Measurements from ENCODE around the gene CCSER1. TPM values are rescaled to one million over a fixed set of nuclear protein-coding genes. Genes with fewer than 3 reads are reported as not detected.

CCSER1 gene
- total and polyA plus RNA-seq, 2 of the 8 experiments (the other 6 are each of a cell fraction or from before 2014, with no cell fraction given), result 0.26 to 0.84 TPM

- no peak for DNase-seq (ENCODE audit: low read depth in 1 of 2, low spot score in 2 of 2)
- Histone ChIP-seq H4K20me1 (replicated peaks in 1 of 2; ENCODE audit: control insufficient read depth in 1 of 2, insufficient read depth in 2 of 2, low read length in 2 of 2) (no peaks in the 10 kb centered on the region), H2BK120ac (replicated peaks; ENCODE audit: low read depth, low read length) (no peak overlapping the region), H2BK5ac (ENCODE audit: low read depth, low read length) (no peak overlapping the region), H3K4me1 (replicated peaks in 1 of 4; ENCODE audit: control insufficient read depth in 3 of 4, insufficient read depth in 4 of 4, low read length in 3 of 4) (no peaks in the 10 kb centered on the region), H2AFZ (ENCODE audit: low read length) (no peak overlapping the region), H3K23me2 (ENCODE audit: low read depth, low read length) (no peaks in the 10 kb centered on the region), H3K56ac (replicated peaks; ENCODE audit: insufficient read length, low read depth, low read length) (no peak overlapping the region), H2BK15ac (ENCODE audit: low read length) (no peak overlapping the region), H2AK5ac (ENCODE audit: low read depth, low read length) (no peak overlapping the region), H4K5ac (ENCODE audit: insufficient read length, low read depth, low read length) (no peak overlapping the region), H3K23ac (ENCODE audit: insufficient read length) (no peak overlapping the region), H3K79me2 (ENCODE audit: control insufficient read depth in 1 of 2, insufficient read depth in 2 of 2, low read length in 2 of 2) (no peaks in the 10 kb centered on the region), H2BK12ac (ENCODE audit: low read depth, low read length) (no peak overlapping the region), H3K14ac (ENCODE audit: insufficient read length) (no peak overlapping the region), H3K79me1 (ENCODE audit: low read depth, low read length) (no peaks in the 10 kb centered on the region), H3K36me3 (ENCODE audit: control insufficient read depth in 2 of 4, insufficient read depth in 4 of 4, low read length in 3 of 4) (no peaks in the 10 kb centered on the region), H3K27me3 (replicated peaks in 1 of 4; ENCODE audit: control insufficient read depth in 3 of 4, extremely low read depth in 1 of 4, insufficient read depth in 3 of 4, low read length in 3 of 4) (no peaks in the 10 kb centered on the region), H3K18ac (ENCODE audit: extremely low read depth, low read length) (no peak overlapping the region), H4K8ac (ENCODE audit: extremely low read depth, insufficient read depth, low read length) (no peak overlapping the region), H3K27ac (ENCODE audit: low read depth, low read length) (no peak overlapping the region), H4K91ac (replicated peaks; ENCODE audit: insufficient read length, low read length) (no peak overlapping the region), H3K4ac (replicated peaks; ENCODE audit: insufficient read length, low read depth, low read length) (no peak overlapping the region), H3K9me3 (ENCODE audit: insufficient read depth in 2 of 2, low read depth in 1 of 2, low read length in 1 of 2) (no peaks in the 10 kb centered on the region), H2BK20ac (ENCODE audit: low read length) (no peak overlapping the region), H3K4me3 (ENCODE audit: extremely low read depth in 1 of 4, insufficient read depth in 2 of 4, low read depth in 3 of 4, low read length in 4 of 4) (no peak overlapping the region), H3K9ac (replicated peaks in 1 of 4; ENCODE audit: extremely low read depth in 1 of 4, low read depth in 3 of 4, low read length in 3 of 4) (no peak overlapping the region), H3K4me2 (ENCODE audit: insufficient read depth in 1 of 2, low read depth in 2 of 2, low read length in 2 of 2) (no peak overlapping the region)
- CTCF ChIA-PET (ENCODE audit: partially characterized antibody), result no interaction called here
- no peak for FAIRE-seq
- 91% methylated on average over 2 of the region's 2 CpGs; no CpG with 5 or more reads in 1 of the 2 experiments for WGBS, 2 experiments (ENCODE audit: extremely low coverage in 1 of 2, insufficient coverage in 1 of 2, insufficient read length in 1 of 2, insufficient replicate concordance in 2 of 2, low coverage in 1 of 2, low lambda C conversion rate in 2 of 2, missing lambda C conversion rate in 1 of 2)
- POLR2A ChIA-PET (ENCODE audit: partially characterized antibody), result no interaction called here
- TF ChIP-seq MAFK (IDR thresholded peaks at IDR 0.05; ENCODE audit: low read depth, low read length), result no peak
- TF ChIP-seq GABPA (IDR thresholded peaks at IDR 0.05; ENCODE audit: borderline replicate concordance, insufficient read depth, low read length), result no peak
- no peak for TF ChIP-seq CREB1 (IDR thresholded peaks at IDR 0.05)
- TF ChIP-seq, protein P1, sequence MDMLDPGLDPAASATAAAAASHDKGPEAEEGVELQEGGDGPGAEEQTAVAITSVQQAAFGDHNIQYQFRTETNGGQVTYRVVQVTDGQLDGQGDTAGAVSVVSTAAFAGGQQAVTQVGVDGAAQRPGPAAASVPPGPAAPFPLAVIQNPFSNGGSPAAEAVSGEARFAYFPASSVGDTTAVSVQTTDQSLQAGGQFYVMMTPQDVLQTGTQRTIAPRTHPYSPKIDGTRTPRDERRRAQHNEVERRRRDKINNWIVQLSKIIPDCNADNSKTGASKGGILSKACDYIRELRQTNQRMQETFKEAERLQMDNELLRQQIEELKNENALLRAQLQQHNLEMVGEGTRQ (IDR thresholded peaks at IDR 0.05; ENCODE audit: low read length), result no peak
- TF ChIP-seq TAF1 (IDR thresholded peaks at IDR 0.05; ENCODE audit: low read depth, low read length), result no peak
- TF ChIP-seq SP2 (IDR thresholded peaks at IDR 0.05; ENCODE audit: low read length), result no peak
- TF ChIP-seq CBX5 (IDR thresholded peaks at IDR 0.05; ENCODE audit: low read depth, low read length), result no peak
- no peak for TF ChIP-seq SAP30 (IDR thresholded peaks at IDR 0.05; ENCODE audit: insufficient read depth, insufficient replicate concordance, low read length)
- TF ChIP-seq SIN3A (conservative IDR thresholded peaks at IDR 0.05 in 1 of 2, IDR thresholded peaks at IDR 0.05 in 1 of 2; ENCODE audit: low read depth in 1 of 2, low read length in 2 of 2), result no peak
- TF ChIP-seq PHF8 (conservative IDR thresholded peaks at IDR 0.05; ENCODE audit: low read depth, low read length), result no peak
- no peak for TF ChIP-seq KDM5A (IDR thresholded peaks at IDR 0.05; ENCODE audit: low read length)
- TF ChIP-seq EP300 (IDR thresholded peaks at IDR 0.05; ENCODE audit: borderline replicate concordance in 1 of 2, low read depth in 2 of 2, low read length in 2 of 2), result no peak
- TF ChIP-seq SUZ12 (IDR thresholded peaks at IDR 0.05; ENCODE audit: low read length), result no peak
- no peak for TF ChIP-seq RFX5 (IDR thresholded peaks at IDR 0.05; ENCODE audit: borderline replicate concordance, low read depth, low read length)
Measured at GRCh38 chr4:90444904-90445303, 317.7 kb downstream of the CCSER1 start.
